SK-N-MC (cell line): ENCODE measurements around the gene ECE1.

Source experiments
- EZH2 ChIP-seq: fragments of 200-600 bp; sonication (generic); IDR thresholded peaks from one replicate; pipeline ENCODE4 v1.6.1; 2017; ENCODE audit warnings: antibody characterized with exemption
- FOXP2 ChIP-seq: optimal IDR thresholded peaks from 2 replicates; pipeline ENCODE3; 2011; ENCODE audit warnings: mild to moderate bottlenecking, moderate library complexity; ENCODE audit not compliant: insufficient read depth; ENCODE audit errors: extremely low read length, control extremely low read depth
- POLR2AphosphoS5 ChIP-seq: IDR thresholded peaks from 2 replicates; pipeline ENCODE4 v1.6.1; 2012; ENCODE audit warnings: mild to moderate bottlenecking, low read depth, low read length, borderline replicate concordance

GRCh38 chr1:21175670-21176581 is 114.3 kb downstream of the ECE1 start:
- no peak for TF ChIP-seq EZH2
- no peak for TF ChIP-seq POLR2AphosphoS5
- TF ChIP-seq FOXP2 = no peak
